SU-DHL-6 (cell line): Measurements from ENCODE around the gene TMEM163.

Experiments used
- EZH2phosphoT487 ChIP-seq: fragments of 200-600 bp; sonication (generic), shearing (Covaris generic); conservative IDR thresholded peaks from 2 replicates; pipeline ENCODE4 v1.6.1; 2018; ENCODE audit warnings: mild to moderate bottlenecking, antibody characterized with exemption, low read length, moderate library complexity, mixed read lengths
- TF ChIP-seq, protein P1 (sequence below): fragments of 200-600 bp; sonication (generic); IDR thresholded peaks from one replicate; pipeline ENCODE4 v1.5.1; 2017; ENCODE audit warnings: antibody characterized with exemption, mild to moderate bottlenecking, low read length, moderate library complexity; ENCODE audit not compliant: insufficient read depth, poor library complexity, severe bottlenecking

DNA sequence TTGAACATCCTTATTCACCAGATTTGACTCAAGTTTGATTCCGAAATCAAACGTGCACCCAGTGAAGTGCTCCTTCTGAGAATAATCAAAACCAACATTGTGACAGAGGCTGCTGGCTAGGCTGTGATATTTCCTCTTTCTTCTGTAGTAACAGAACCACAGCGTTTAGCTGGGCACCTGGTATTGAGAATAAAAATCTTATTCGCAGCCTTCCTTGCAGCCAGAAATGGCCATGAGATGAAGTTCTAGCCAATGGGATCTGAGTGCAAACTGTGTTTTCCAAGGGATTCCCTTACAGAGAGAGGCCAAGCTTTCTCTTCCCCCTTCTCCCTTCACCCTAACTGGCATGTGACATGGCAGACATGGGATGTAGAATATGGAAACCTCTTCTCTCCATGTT, 51.7 kb downstream of the TMEM163 start:
- TF ChIP-seq, protein P1, sequence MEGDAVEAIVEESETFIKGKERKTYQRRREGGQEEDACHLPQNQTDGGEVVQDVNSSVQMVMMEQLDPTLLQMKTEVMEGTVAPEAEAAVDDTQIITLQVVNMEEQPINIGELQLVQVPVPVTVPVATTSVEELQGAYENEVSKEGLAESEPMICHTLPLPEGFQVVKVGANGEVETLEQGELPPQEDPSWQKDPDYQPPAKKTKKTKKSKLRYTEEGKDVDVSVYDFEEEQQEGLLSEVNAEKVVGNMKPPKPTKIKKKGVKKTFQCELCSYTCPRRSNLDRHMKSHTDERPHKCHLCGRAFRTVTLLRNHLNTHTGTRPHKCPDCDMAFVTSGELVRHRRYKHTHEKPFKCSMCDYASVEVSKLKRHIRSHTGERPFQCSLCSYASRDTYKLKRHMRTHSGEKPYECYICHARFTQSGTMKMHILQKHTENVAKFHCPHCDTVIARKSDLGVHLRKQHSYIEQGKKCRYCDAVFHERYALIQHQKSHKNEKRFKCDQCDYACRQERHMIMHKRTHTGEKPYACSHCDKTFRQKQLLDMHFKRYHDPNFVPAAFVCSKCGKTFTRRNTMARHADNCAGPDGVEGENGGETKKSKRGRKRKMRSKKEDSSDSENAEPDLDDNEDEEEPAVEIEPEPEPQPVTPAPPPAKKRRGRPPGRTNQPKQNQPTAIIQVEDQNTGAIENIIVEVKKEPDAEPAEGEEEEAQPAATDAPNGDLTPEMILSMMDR = no peak
- no peak for TF ChIP-seq EZH2phosphoT487
